Left lung (tissue), 10 donors: ENCODE results near the gene GPR151. TPM values are rescaled to one million over a fixed set of nuclear protein-coding genes. Genes with fewer than 3 reads are reported as not detected.

Experiments
- ATAC-seq: fragments of 200-7000 bp; cut with Tn5 transposase; one replicate; pipeline ENCODE4 v1.9.1; 2020; ENCODE audit warnings: moderate library complexity
- DNase-seq, 4 donors: peaks; one replicate each; pipeline ENCODE4 v3.0.0-alpha.2; 2013 to 2020
- H3K27ac ChIP-seq, 2 donors: fragments of 200-600 bp; sonication (generic) in 1 of 2; one replicate each; pipeline versions ENCODE4 v1.5.0 to v1.8.0; 2020 to 2021
- H3K27me3 ChIP-seq, 2 donors: fragments of 200-600 bp; sonication (generic) in 1 of 2; one replicate each; pipeline versions ENCODE4 v1.5.0 to v1.8.0; 2020 to 2021
- H3K36me3 ChIP-seq, 2 donors: fragments of 200-600 bp; sonication (generic) in 1 of 2; one replicate each; pipeline versions ENCODE4 v1.5.0 to v1.8.0; 2020 to 2021
- H3K4me1 ChIP-seq, 2 donors: fragments of 200-600 bp; one replicate each; pipeline ENCODE4 v1.8.0; 2021
- H3K4me3 ChIP-seq, 2 donors: fragments of 200-600 bp; sonication (generic) in 1 of 2; one replicate each; pipeline versions ENCODE4 v1.5.0 to v1.8.0; 2020 to 2021; ENCODE audit warnings: mild to moderate bottlenecking in 1 of 2
- H3K9me3 ChIP-seq, 2 donors: fragments of 200-600 bp; sonication (generic) in 1 of 2; one replicate each; pipeline versions ENCODE4 v1.5.0 to v1.8.0; 2020 to 2021
- CTCF ChIP-seq, 2 donors: fragments of 200-600 bp; sonication (generic) in 1 of 2; IDR thresholded peaks; one replicate each; pipeline versions ENCODE4 v1.5.0 to v1.8.0; 2021; ENCODE audit warnings: antibody characterized with exemption in 2 of 2
- intact Hi-C, 2 donors: fragments of 100-400 bp; cut with DNase I; formaldehyde crosslinking; loops; one replicate each; pipeline versions ENCODE4 v1.11.2 to v1.14.2; 2022
- polyA plus RNA-seq, 6 donors: library from polyadenylated mRNA; unstranded; fragments of 120-200 nt; gene quantifications; one replicate each; pipeline ENCODE4 v1.2.1, GENCODE V29; 2013; ENCODE audit not compliant: insufficient read length in 6 of 6
- total RNA-seq, 2 donors: library from RNA; stranded (reverse); fragmentation: NEBNext Ultra II Directional; extraction: Animal tissue kit (Norgen Biotek cat#: 25700); gene quantifications; one replicate each; pipeline ENCODE4 v1.2.1, GENCODE V29; 2021
- donor health status: DM: no; HTN: yes; CAD: no.
- donor health status: DM: no; HTN: no; CAD: no.

The GPR151 gene
- total and polyA plus RNA-seq, 8 donors, result not detected

- H3K27ac ChIP-seq, result no peak overlapping the region
- H3K27me3 ChIP-seq, result no peaks in the 10 kb centered on the region
- H3K4me3 ChIP-seq, result no peak overlapping the region
- H3K4me1 ChIP-seq, result no peaks in the 10 kb centered on the region
- intact Hi-C loops, result no loop called here
- DNase-seq (no peak), ATAC-seq (no peak)
- no peak for TF ChIP-seq CTCF (IDR thresholded peaks at IDR 0.05)
- H3K36me3 ChIP-seq, result peaks cover 0 to 86% of the 10 kb centered on the region in 2 donors
- no peaks in the 10 kb centered on the region for H3K9me3 ChIP-seq
Measured at GRCh38 chr5:146484714-146485391, 31.1 kb downstream of the GPR151 start.

GRCh38 chr5:146482775-146483174, 33.2 kb downstream of the GPR151 start:
- H3K27me3 ChIP-seq, result no peaks in the 10 kb centered on the region
- H3K9me3 ChIP-seq, result no peaks in the 10 kb centered on the region
- no peak overlapping the region for H3K27ac ChIP-seq
- no peak for DNase-seq
- H3K4me3 ChIP-seq, result no peak overlapping the region
- no peaks in the 10 kb centered on the region for H3K4me1 ChIP-seq
- intact Hi-C loops, result no loop called here
- TF ChIP-seq CTCF (IDR thresholded peaks at IDR 0.05), result no peak
- H3K36me3 ChIP-seq, result peaks cover 0 to 93% of the 10 kb centered on the region in 2 donors
- ATAC-seq, result no peak

- no peak for ATAC-seq
- H3K27ac ChIP-seq, result no peak overlapping the region
- peaks cover 3 to 80% of the 10 kb centered on the region in 2 donors for H3K36me3 ChIP-seq
- no peak overlapping the region for H3K4me3 ChIP-seq
- no peaks in the 10 kb centered on the region for H3K4me1 ChIP-seq
- no peaks in the 10 kb centered on the region for H3K27me3 ChIP-seq
- DNase-seq, result no peak
- H3K9me3 ChIP-seq, result no peaks in the 10 kb centered on the region
- intact Hi-C loops, result no loop called here
- no peak for TF ChIP-seq CTCF (IDR thresholded peaks at IDR 0.05)
Measured at GRCh38 chr5:146475906-146476305, 40.1 kb downstream of the GPR151 start.

- Histone ChIP-seq H3K9me3 (no peaks in the 10 kb centered on the region), H3K27ac (no peak overlapping the region), H3K36me3 (peaks cover 3 to 80% of the 10 kb centered on the region in 2 donors), H3K4me3 (no peak overlapping the region), H3K27me3 (no peaks in the 10 kb centered on the region), H3K4me1 (no peaks in the 10 kb centered on the region)
- intact Hi-C loops, result no loop called here
- ATAC-seq, result no peak
- no peak for DNase-seq
- no peak for TF ChIP-seq CTCF (IDR thresholded peaks at IDR 0.05)
Measured at GRCh38 chr5:146475190-146475780, 40.7 kb downstream of the GPR151 start.

- no peak for TF ChIP-seq CTCF (IDR thresholded peaks at IDR 0.05)
- intact Hi-C loops, result no loop called here
- H3K9me3 ChIP-seq, result no peaks in the 10 kb centered on the region
- H3K4me3 ChIP-seq, result no peak overlapping the region
- H3K36me3 ChIP-seq, result peaks cover 3 to 83% of the 10 kb centered on the region in 2 donors
- ATAC-seq (no peak), DNase-seq (no peak)
- no peaks in the 10 kb centered on the region for H3K4me1 ChIP-seq
- no peak overlapping the region for H3K27ac ChIP-seq
- no peaks in the 10 kb centered on the region for H3K27me3 ChIP-seq
Measured at GRCh38 chr5:146474065-146474464, 41.9 kb downstream of the GPR151 start.
